D341Med (cell line): ENCODE data around the gene PRPF38B.
A peak's percentile ranks its signal among the peaks of the same experiment; 100 is the strongest.
"Not testable (repeated sequence)": the region's sequence is repeated elsewhere in the genome, so short reads cannot be mapped to it uniquely, and the experiment has no call there.

Experiments used
- DNase-seq: peaks from one replicate; pipeline ENCODE4 v3.0.0; 2012; ENCODE audit warnings: low spot score

PRPF38B gene

DNA sequence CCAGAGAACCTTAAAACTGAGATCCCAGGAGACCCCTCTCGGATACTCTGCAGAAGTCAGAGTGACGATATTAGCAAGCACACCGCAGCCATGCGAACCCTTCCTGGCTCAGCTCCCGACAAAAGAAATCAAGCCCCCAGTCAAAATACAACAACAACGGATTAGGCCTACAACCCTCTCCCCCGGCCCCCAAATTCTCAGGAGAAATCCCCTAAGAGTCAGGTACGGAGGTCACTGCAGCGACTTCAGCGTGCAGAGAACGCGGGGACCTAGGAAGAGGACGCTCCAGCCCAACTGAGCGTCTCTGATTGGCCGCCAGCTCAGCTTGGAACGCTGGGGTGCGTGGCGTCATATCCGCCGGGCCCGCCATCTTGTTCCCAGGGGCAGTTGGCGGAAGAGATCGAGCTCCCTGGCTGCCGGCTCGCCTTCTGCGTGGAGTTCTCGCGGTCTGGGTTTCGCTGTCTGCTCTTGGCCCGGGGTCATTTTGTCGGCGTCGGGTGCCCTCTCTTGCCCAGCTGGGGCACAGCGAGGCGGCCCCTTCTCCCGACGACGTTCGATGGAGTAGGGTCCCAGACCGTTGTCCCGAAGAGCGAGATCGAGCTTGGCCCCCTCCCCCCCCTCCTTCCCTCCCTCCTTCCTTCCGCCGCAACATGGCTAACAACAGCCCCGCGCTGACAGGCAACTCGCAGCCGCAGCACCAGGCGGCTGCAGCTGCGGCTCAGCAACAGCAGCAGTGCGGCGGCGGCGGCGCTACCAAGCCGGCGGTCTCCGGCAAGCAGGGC lies at the start of gene PRPF38B:
TSS of gene PRPF38B (plus strand) at position 369 of the 782 bp plus-strand sequence. CDS start at position 651, 282 bp downstream.
- DNase-seq: peak; percentile 94

DNA sequence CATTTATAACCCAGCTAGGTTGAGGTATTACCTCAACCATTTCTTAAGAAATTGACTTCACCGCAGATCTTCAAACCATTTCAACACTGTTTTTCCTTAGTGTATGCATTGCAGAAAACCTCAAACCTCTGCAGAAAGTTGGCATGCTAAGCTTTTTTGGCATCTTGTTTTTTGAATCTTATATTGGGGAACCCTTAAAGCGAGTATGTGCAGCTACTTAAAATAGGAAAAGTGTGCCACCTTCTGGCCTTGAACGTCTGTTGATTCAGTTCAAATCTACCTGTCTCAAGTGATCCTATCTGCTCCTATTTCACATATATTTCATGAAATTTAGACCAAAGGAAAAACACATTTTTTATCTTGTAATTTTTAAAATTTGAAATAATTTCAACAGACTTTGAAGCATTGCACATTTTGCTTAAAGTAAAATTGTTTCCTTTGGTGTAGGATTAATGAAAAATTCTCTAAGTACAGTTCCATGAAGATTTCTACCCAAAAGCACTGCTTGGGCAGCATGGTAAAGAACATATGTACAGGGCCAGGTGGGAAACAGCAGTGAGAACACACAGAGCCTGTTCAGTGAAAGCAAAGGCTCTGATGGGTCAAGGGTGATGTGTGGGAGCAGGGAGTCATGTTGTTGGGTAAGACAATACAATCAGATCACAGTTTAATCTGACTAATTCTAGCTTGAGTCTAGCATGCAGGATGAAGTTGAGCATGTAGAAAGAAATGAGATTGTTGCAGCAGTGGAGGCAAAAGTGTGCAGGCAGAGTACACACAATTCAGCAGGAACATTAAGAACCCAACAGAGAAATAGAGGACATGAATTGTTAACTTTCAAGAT lies 48.4 kb upstream of the PRPF38B start:
- peak; percentile 42 for DNase-seq

DNA sequence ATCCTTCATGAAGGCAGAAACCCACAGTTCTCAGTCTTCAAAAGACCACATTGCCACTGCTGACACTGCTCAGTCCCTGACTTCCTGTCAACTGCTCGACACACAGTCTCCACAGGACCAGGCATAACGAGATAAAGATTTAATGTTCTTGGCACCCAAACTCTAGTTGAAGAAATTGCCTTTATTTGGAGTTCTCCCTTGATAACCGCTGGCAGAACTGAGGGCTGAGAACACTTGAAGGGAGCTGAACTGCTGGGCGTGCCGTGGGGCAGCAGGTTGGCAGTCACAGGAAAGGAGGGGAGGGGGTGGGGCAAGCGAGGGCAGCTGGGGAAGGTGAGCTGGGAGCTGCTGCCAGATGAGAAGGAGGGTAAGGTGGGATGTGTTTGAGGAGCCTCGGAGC lies 47.1 kb upstream of the PRPF38B start:
- no peak for DNase-seq

GRCh38 chr1:108645564-108646184 lies 46.4 kb upstream of the PRPF38B start:
- no peak for DNase-seq

- no peak for DNase-seq
Measured at GRCh38 chr1:108646265-108646647, 45.9 kb upstream of the PRPF38B start.

GRCh38 chr1:108646648-108647269 lies 45.4 kb upstream of the PRPF38B start:
- DNase-seq: no peak

GRCh38 chr1:108653431-108654105 lies 38.5 kb upstream of the PRPF38B start:
- DNase-seq: no peak

DNA sequence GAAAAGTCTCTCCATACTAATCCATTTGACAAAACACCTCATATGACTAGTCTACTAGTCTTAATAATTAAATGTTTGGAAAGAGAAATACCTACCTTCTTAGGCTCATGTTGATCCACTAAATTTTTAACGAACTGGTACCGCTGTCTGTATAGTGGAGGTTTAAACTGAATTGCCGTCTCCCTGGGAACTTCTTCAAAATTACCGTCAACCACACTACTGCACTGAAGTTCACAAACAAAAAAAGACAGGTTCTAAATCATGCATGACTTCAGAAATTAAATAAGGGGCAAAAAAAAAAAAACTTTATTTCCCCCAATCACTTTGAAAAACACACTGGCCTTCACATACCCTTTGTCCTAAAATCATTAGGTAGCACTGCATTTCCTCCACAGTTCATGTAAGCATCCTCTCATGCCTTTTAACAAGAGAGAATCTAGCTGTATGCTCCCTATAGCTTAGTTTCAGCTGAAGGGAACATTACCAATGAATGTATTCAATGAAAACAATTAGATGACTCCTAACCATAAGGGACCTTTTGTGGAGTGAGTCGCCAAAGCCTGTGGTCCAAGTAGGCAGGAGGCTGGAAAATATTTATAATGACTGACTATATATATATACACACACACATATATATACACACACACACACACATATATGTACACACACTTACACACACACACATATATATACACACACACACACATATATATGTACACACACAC lies 34.6 kb upstream of the PRPF38B start:
- no peak for DNase-seq

- no peak for DNase-seq
Measured at GRCh38 chr1:108661030-108661609, 31.0 kb upstream of the PRPF38B start, which contains the start of gene HENMT1. TSS of gene HENMT1 (minus strand) at chr1:108661093. CDS start at chr1:108659884, 1,209 bp downstream.

GRCh38 chr1:108663074-108663473 lies 29.0 kb upstream of the PRPF38B start:
- DNase-seq: no peak

DNA sequence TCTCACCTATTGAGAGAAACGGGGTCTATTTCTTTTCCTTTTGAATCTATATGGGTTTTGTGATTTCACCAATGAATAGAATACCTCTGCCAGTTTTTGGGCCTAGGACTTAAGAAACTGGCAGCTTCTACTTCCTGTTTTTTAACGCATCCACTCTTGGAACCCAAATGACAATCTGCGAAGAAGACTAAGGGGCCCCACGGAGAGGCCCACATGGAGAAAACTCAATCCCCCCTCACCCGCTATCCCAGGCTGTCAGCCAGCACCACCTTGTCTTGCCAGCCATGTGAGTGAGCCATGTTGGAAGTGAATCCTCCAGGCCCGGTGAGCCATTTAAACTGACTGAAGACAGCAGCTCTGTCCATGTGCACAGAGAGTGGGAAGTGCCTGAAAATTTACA lies 27.6 kb upstream of the PRPF38B start:
- no peak for DNase-seq

- no peak for DNase-seq
Measured at GRCh38 chr1:108665067-108665466, 27.0 kb upstream of the PRPF38B start.

DNA sequence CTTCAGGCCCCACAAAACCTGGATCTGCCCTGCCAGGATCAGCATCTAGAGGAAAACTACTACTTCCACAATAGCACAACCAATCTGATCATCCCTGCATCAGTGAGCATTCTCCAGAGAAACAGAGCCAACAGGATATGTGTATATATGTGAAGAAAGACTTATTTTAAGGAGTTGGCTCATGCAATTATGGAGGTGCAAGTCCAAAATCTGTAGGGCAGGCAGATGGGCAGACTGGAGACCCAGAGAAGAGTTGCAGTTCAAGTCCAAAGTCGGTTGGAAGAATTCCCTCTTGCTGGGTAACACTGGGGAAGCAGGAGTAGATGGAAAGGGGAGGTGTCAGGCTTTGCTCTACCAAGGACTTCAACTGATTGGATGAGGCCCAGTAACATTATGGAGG lies 26.3 kb upstream of the PRPF38B start:
- no peak for DNase-seq

- DNase-seq: not testable (repeated sequence)
Measured at GRCh38 chr1:108667422-108667821, 24.7 kb upstream of the PRPF38B start.

DNA sequence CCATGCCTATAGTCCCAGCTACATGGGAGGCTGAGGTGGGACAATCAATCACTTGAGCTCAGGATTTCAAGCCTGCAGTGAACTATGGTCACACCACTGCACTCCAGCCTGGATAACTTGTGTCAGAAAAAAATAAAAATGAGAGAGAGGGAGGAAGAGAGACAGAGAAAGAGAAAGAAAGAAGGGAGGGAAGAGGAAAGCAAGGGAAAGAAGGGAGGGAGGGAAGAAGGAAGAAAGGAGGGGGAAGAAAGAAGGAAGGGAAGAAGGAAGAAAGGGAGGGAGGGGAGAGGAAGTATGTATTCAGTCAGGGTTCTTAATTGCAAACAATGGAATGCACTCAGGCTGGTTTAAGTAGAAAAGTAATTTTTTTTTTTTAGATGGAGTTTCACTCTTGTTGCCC lies 23.3 kb upstream of the PRPF38B start:
- DNase-seq: no peak

DNA sequence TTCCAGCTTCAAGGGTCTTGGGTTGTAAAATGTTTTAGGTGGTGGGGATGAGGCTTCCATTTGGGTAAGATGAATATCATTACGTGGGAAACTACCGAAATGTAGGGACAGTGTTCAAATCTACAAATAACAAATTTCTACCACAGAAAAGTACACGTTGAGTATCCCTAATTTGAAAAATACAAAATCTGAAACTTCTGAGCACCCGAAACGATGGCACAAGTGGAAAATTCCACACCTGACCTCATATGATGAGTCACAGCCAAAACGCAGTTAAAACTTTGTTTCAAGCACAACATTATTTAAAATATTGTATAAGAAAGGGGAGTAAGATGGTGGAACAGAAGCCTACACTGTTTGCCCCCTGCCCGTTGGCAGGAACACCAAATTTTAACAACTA lies 22.4 kb upstream of the PRPF38B start:
- DNase-seq: no peak

DNA sequence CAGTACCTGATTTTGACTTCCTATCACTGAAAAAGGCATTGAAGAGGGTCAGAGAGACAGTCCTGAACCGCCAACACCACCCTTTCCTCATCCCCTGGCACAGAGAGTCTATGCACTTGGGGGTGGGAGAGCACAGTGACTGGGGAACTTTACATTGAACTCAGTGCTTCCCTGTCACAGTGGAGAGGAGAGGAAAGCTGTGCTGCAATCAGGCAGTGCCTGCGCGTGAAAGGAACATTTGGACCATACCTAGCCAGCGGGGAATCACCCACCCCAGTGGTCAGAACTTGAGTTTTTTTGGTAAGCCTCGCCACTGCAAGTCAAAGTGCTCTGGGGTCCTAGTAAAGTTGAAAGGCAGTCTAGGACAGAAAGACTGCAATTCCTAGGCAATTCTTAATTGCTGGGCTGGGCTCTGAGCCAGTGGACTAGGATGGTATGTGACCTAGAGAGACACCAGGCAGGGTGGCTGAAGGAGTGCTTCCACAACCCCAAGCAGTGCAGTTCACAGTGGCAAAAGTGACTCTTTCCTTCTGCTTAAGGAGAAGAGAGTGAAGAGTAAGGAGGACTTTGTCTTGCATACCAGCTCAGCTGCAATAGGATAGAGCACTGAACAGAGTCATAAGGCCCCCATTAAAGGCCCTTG lies 21.9 kb upstream of the PRPF38B start:
- no peak for DNase-seq

DNA sequence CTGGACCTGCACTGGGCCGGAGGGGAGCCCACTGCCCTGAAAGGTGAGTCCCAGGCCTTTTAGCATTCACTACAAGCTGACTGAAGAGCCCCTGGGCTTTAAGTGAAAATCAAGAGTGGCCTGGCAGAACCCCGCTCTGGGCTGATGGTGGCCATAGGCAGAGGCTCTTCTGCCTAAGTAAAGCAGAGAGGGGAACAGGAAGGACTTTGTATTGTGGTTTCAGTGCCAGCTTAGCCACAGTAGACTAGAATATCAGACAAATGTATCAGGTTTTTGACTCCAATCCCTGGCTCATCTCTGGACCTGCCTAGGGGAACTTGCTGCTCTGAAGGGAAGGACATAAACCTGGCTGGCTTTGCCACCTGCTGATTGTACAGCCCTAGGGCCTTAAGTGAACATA lies 21.0 kb upstream of the PRPF38B start:
- no peak for DNase-seq

- DNase-seq: no peak
Measured at GRCh38 chr1:108678706-108679105, 13.4 kb upstream of the PRPF38B start.

GRCh38 chr1:108679586-108680213 lies 12.4 kb upstream of the PRPF38B start:
- no peak for DNase-seq
